Uterus (tissue), 4 donors: ENCODE results near the gene APOOL. TPM values are rescaled to one million over a fixed set of nuclear protein-coding genes. Genes with fewer than 3 reads are reported as not detected.
"Not testable (repeated sequence)": the region's sequence is repeated elsewhere in the genome, so short reads cannot be mapped to it uniquely, and the experiment has no call there.

Source experiments
- DNase-seq, 2 donors: peaks; one replicate each; pipeline ENCODE4 v3.0.0-alpha.2; 2019 to 2020
- H3K27ac ChIP-seq, 2 donors: fragments of 200-600 bp; sonication (generic); 1 replicate in 1 of 2; 2 replicates in 1 of 2; pipeline ENCODE4 v1.5.1; 2016 to 2018
- H3K27me3 ChIP-seq, 2 donors: fragments of 200-600 bp; sonication (generic); one replicate each; pipeline ENCODE4 v1.5.1; 2018 to 2019; ENCODE audit warnings: control low read depth in 1 of 2
- H3K36me3 ChIP-seq, 2 donors: fragments of 200-600 bp; sonication (generic); one replicate each; pipeline ENCODE4 v1.5.1; 2019; ENCODE audit warnings: control low read depth in 1 of 2
- H3K4me1 ChIP-seq, 2 donors: fragments of 200-600 bp; sonication (generic); one replicate each; pipeline ENCODE4 v1.5.1; 2018 to 2019; ENCODE audit warnings: control low read depth in 1 of 2
- H3K4me3 ChIP-seq, 2 donors: fragments of 200-600 bp; sonication (generic); 1 replicate in 1 of 2; 2 replicates in 1 of 2; pipeline ENCODE4 v1.5.1; 2018 to 2019; ENCODE audit warnings: mild to moderate bottlenecking in 1 of 2
- H3K9me3 ChIP-seq, 2 donors: fragments of 200-600 bp; sonication (generic); one replicate each; pipeline ENCODE4 v1.5.1; 2019; ENCODE audit warnings: control low read depth in 1 of 2
- CTCF ChIP-seq, 4 experiments: fragments of 200-600 bp in 2 of 4; fragments of 450-650 bp in 2 of 4; sonication (generic) in 2 of 4; IDR thresholded peaks; one replicate each; pipeline ENCODE4 v1.5.1; 2016 to 2019; ENCODE audit warnings: antibody characterized with exemption in 4 of 4, mild to moderate bottlenecking in 2 of 4, moderate library complexity in 1 of 4
- POLR2A ChIP-seq, 2 donors: fragments of 450-650 bp; IDR thresholded peaks; one replicate each; pipeline ENCODE4 v1.6.1; 2016; ENCODE audit warnings: antibody characterized with exemption in 2 of 2, mild to moderate bottlenecking in 1 of 2, moderate library complexity in 1 of 2
- intact Hi-C: fragments of 100-400 bp; cut with DNase I; formaldehyde crosslinking; loops from one replicate; pipeline ENCODE4 v1.15.1; 2023; ENCODE audit warnings: low total_unique reads
- total RNA-seq, 4 donors: library from RNA; depleted of rRNA in 3 of 4; stranded (reverse); fragments of >200 nt in 3 of 4; gene quantifications; one replicate each; pipeline versions ENCODE4 v1.1.0 to v1.2.4, GENCODE V29; 2014 to 2023
- donor health status: DM: yes; HTN: yes; CAD: no.

The APOOL gene
- total RNA-seq, 4 donors from 2014 or later = 2.3 to 22.4 (median 12.1) TPM

GRCh38 chrX:85001344-85001743 lies 2.3 kb upstream of the APOOL start:
- Histone ChIP-seq H3K27ac (no peak overlapping the region), H3K4me3 (no peak overlapping the region), H3K36me3 (no peaks in the 10 kb centered on the region), H3K27me3 (no peaks in the 10 kb centered on the region), H3K9me3 (no peaks in the 10 kb centered on the region), H3K4me1 (no peaks in the 10 kb centered on the region)
- TF ChIP-seq POLR2A (IDR thresholded peaks at IDR 0.05) (no peak), CTCF (IDR thresholded peaks at IDR 0.05) (no peak)
- intact Hi-C loops = no loop called here
- no peak for DNase-seq

GRCh38 chrX:85004255-85004654 lies 578 bp downstream of the APOOL start:
- no peaks in the 10 kb centered on the region for H3K36me3 ChIP-seq
- H3K4me1 ChIP-seq = no peaks in the 10 kb centered on the region
- TF ChIP-seq POLR2A (IDR thresholded peaks at IDR 0.05) (no peak), CTCF (IDR thresholded peaks at IDR 0.05) (no peak)
- no peak for DNase-seq
- H3K9me3 ChIP-seq = no peaks in the 10 kb centered on the region
- H3K27me3 ChIP-seq = no peaks in the 10 kb centered on the region
- peak overlapping the region in 1 of 2 donors; percentile 38 for H3K27ac ChIP-seq
- peak overlapping the region; percentile 50 to 53 for H3K4me3 ChIP-seq
- intact Hi-C loops = no loop called here

- H3K27ac ChIP-seq = no peak overlapping the region
- H3K4me3 ChIP-seq = no peak overlapping the region
- H3K9me3 ChIP-seq = no peaks in the 10 kb centered on the region
- intact Hi-C loops = no loop called here
- no peak for DNase-seq
- H3K36me3 ChIP-seq = no peaks in the 10 kb centered on the region
- TF ChIP-seq CTCF (IDR thresholded peaks at IDR 0.05) = no peak
- H3K4me1 ChIP-seq = no peaks in the 10 kb centered on the region
- no peaks in the 10 kb centered on the region for H3K27me3 ChIP-seq
Measured at GRCh38 chrX:85012098-85012497, 8.4 kb downstream of the APOOL start.

GRCh38 chrX:85015351-85015750 lies 11.7 kb downstream of the APOOL start:
- H3K4me3 ChIP-seq, H3K27me3 ChIP-seq, DNase-seq, H3K27ac ChIP-seq, H3K9me3 ChIP-seq, H3K36me3 ChIP-seq, intact Hi-C loops, H3K4me1 ChIP-seq: not testable (repeated sequence)

- intact Hi-C loops = no loop called here
- no peak overlapping the region for H3K4me3 ChIP-seq
Measured at GRCh38 chrX:85017721-85018120, 14.0 kb downstream of the APOOL start.

More at GRCh38 chrX:85017721-85018120, 14.0 kb downstream of the APOOL start:
- no peak for DNase-seq
- Histone ChIP-seq H3K27me3 (no peaks in the 10 kb centered on the region), H3K4me1 (no peaks in the 10 kb centered on the region), H3K27ac (no peak overlapping the region), H3K36me3 (no peaks in the 10 kb centered on the region), H3K9me3 (no peaks in the 10 kb centered on the region)
- TF ChIP-seq POLR2A (IDR thresholded peaks at IDR 0.05) (no peak), CTCF (IDR thresholded peaks at IDR 0.05) (no peak)
